ENCODE results near the gene TAL1. TPM values are rescaled to one million over a fixed set of nuclear protein-coding genes. Genes with fewer than 3 reads are reported as not detected.

The TAL1 gene
- total and polyA plus RNA-seq, 2 of the 13 experiments (the other 11 are each of a cell fraction or from before 2014, with no cell fraction given) = 0.05 TPM; not detected in 1

DNA sequence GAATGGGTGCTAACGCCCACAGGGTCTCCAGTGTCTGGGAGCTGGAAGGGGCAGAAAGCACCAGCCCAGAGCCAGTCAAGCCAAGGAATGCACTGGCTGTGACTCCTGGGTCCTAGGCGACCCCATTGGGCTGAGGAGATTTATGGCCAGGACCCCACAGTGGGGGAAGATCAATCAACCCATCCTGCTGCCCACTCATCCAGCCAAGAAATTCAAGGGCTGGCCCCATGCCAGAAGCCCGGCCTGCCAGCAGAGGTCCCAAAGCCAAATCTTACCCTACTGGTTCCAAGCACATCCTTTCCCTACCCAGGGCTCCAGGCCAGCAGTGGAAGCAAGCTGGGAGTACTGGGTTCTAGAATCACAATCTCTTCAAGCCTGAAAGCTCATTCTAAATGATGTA lies 35.4 kb downstream of the TAL1 start:
- Histone ChIP-seq H3K9me3 (ENCODE audit: low read length) (no peaks in the 10 kb centered on the region), H3K27ac (ENCODE audit: extremely low read length, insufficient read depth, low read length) (no peak overlapping the region), H4K20me1 (ENCODE audit: insufficient read depth, low read length) (no peaks in the 10 kb centered on the region), H2AFZ (ENCODE audit: low read length) (no peak overlapping the region), H3K4me2 (ENCODE audit: low read depth, low read length) (no peak overlapping the region), H3K27me3 (ENCODE audit: control insufficient read depth in 1 of 2, insufficient read depth in 2 of 2, low read length in 2 of 2) (peaks cover 4 to 21% of the 10 kb centered on the region in 2 experiments; a peak in 3 of 5 replicates), H3K4me3 (replicated peaks in 1 of 3; ENCODE audit: insufficient read depth in 1 of 3, low read depth in 2 of 3, low read length in 3 of 3) (no peak overlapping the region), H3K9ac (ENCODE audit: insufficient read depth, low read depth, low read length) (no peak overlapping the region), H3K79me2 (ENCODE audit: insufficient read depth, low read length) (no peaks in the 10 kb centered on the region), H3K4me1 (ENCODE audit: insufficient read depth, low read length) (peaks cover 35% of the 10 kb centered on the region), H3K36me3 (replicated peaks in 1 of 2; ENCODE audit: control insufficient read depth in 1 of 2, insufficient read depth in 2 of 2, low read length in 2 of 2) (no peaks in the 10 kb centered on the region)
- CTCF ChIA-PET (ENCODE audit: low intra/inter-chr PET ratio, low total read pairs) = no interaction called here
- no peak for ATAC-seq
- DNase-seq (ENCODE audit: low spot score) = no peak
- FAIRE-seq = no peak
- WGBS (ENCODE audit: low lambda C conversion rate) = 0% methylated on average over 1 of the region's 3 CpGs
- POLR2A ChIA-PET = interaction anchor here (1.0 kb wide), 1 partner anchor 17 kb away, joined by 4 read pairs; no protein-coding TSS in a partner anchor
- intact Hi-C loops (cut with micrococcal nuclease; ENCODE audit: unreplicated experiment) (no loop called here), in situ Hi-C loops (cut with HindIII; ENCODE audit: extremely low pct_ligation_motif_present, low pct_unique_long_range_greater_than_20kb) (loop anchor here (25.0 kb wide), 1 partner anchor 516 kb away; no protein-coding TSS in a partner anchor)
- no TSS peak for BruUV-seq (replicated peaks)
- TF ChIP-seq MTA3 (CRISPR knock-in tag; IDR thresholded peaks at IDR 0.05) = no peak
- TF ChIP-seq ZNF761 (CRISPR knock-in tag; conservative IDR thresholded peaks at IDR 0.05) = no peak
- TF ChIP-seq ZNF883 (CRISPR knock-in tag; IDR thresholded peaks at IDR 0.05; ENCODE audit: not compliant biosample characterization) = no peak
- TF ChIP-seq, protein P1, sequence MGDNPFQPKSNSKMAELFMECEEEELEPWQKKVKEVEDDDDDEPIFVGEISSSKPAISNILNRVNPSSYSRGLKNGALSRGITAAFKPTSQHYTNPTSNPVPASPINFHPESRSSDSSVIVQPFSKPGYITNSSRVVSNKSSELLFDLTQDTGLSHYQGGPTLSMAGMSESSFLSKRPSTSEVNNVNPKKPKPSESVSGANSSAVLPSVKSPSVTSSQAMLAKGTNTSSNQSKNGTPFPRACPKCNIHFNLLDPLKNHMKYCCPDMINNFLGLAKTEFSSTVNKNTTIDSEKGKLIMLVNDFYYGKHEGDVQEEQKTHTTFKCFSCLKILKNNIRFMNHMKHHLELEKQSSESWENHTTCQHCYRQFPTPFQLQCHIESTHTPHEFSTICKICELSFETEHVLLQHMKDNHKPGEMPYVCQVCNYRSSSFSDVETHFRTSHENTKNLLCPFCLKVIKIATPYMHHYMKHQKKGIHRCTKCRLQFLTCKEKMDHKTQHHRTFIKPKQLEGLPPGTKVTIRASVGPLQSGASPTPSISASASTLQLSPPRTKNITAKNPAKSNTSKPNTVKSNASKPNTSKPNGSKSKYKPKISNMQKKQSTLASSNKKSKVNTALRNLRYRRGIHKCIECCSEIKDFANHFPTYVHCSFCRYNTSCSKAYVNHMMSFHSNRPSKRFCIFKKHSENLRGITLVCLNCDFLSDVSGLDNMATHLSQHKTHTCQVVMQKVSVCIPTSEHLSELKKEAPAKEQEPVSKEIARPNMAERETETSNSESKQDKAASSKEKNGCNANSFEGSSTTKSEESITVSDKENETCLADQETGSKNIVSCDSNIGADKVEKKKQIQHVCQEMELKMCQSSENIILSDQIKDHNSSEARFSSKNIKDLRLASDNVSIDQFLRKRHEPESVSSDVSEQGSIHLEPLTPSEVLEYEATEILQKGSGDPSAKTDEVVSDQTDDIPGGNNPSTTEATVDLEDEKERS (CRISPR knock-in tag; IDR thresholded peaks at IDR 0.05) = no peak
- no peak for TF ChIP-seq TCF7L2 (IDR thresholded peaks at IDR 0.05; ENCODE audit: low read depth, low read length)
- TF ChIP-seq POGZ (CRISPR knock-in tag; IDR thresholded peaks at IDR 0.05) = no peak
- TF ChIP-seq, protein P2, sequence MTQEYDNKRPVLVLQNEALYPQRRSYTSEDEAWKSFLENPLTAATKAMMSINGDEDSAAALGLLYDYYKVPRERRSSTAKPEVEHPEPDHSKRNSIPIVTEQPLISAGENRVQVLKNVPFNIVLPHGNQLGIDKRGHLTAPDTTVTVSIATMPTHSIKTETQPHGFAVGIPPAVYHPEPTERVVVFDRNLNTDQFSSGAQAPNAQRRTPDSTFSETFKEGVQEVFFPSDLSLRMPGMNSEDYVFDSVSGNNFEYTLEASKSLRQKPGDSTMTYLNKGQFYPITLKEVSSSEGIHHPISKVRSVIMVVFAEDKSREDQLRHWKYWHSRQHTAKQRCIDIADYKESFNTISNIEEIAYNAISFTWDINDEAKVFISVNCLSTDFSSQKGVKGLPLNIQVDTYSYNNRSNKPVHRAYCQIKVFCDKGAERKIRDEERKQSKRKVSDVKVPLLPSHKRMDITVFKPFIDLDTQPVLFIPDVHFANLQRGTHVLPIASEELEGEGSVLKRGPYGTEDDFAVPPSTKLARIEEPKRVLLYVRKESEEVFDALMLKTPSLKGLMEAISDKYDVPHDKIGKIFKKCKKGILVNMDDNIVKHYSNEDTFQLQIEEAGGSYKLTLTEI (CRISPR knock-in tag; conservative IDR thresholded peaks at IDR 0.05) = no peak
- no peak for TF ChIP-seq NR2F6 (IDR thresholded peaks at IDR 0.05)
- TF ChIP-seq NR2F6 (CRISPR knock-in tag; IDR thresholded peaks at IDR 0.05) = no peak
- TF ChIP-seq, protein P3, sequence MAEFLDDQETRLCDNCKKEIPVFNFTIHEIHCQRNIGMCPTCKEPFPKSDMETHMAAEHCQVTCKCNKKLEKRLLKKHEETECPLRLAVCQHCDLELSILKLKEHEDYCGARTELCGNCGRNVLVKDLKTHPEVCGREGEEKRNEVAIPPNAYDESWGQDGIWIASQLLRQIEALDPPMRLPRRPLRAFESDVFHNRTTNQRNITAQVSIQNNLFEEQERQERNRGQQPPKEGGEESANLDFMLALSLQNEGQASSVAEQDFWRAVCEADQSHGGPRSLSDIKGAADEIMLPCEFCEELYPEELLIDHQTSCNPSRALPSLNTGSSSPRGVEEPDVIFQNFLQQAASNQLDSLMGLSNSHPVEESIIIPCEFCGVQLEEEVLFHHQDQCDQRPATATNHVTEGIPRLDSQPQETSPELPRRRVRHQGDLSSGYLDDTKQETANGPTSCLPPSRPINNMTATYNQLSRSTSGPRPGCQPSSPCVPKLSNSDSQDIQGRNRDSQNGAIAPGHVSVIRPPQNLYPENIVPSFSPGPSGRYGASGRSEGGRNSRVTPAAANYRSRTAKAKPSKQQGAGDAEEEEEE (CRISPR knock-in tag; IDR thresholded peaks at IDR 0.05; ENCODE audit: borderline replicate concordance) = no peak
- TF ChIP-seq MBD4 (IDR thresholded peaks at IDR 0.05; ENCODE audit: borderline replicate concordance, low read length) = no peak
- TF ChIP-seq ZNF674 (CRISPR knock-in tag; IDR thresholded peaks at IDR 0.05; ENCODE audit: low read depth) = no peak
- no peak for TF ChIP-seq ZNF749 (CRISPR knock-in tag; IDR thresholded peaks at IDR 0.05; ENCODE audit: borderline replicate concordance)
- no peak for TF ChIP-seq RNF2 (conservative IDR thresholded peaks at IDR 0.05; ENCODE audit: low read depth)
- TF ChIP-seq, protein P4, sequence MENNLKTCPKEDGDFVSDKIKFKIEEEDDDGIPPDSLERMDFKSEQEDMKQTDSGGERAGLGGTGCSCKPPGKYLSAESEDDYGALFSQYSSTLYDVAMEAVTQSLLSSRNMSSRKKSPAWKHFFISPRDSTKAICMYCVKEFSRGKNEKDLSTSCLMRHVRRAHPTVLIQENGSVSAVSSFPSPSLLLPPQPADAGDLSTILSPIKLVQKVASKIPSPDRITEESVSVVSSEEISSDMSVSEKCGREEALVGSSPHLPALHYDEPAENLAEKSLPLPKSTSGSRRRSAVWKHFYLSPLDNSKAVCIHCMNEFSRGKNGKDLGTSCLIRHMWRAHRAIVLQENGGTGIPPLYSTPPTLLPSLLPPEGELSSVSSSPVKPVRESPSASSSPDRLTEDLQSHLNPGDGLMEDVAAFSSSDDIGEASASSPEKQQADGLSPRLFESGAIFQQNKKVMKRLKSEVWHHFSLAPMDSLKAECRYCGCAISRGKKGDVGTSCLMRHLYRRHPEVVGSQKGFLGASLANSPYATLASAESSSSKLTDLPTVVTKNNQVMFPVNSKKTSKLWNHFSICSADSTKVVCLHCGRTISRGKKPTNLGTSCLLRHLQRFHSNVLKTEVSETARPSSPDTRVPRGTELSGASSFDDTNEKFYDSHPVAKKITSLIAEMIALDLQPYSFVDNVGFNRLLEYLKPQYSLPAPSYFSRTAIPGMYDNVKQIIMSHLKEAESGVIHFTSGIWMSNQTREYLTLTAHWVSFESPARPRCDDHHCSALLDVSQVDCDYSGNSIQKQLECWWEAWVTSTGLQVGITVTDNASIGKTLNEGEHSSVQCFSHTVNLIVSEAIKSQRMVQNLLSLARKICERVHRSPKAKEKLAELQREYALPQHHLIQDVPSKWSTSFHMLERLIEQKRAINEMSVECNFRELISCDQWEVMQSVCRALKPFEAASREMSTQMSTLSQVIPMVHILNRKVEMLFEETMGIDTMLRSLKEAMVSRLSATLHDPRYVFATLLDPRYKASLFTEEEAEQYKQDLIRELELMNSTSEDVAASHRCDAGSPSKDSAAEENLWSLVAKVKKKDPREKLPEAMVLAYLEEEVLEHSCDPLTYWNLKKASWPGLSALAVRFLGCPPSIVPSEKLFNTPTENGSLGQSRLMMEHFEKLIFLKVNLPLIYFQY (CRISPR knock-in tag; IDR thresholded peaks at IDR 0.05; ENCODE audit: borderline replicate concordance) = no peak
- no peak for TF ChIP-seq ZNF12 (CRISPR knock-in tag; IDR thresholded peaks at IDR 0.05)
